Measurements from ENCODE around the gene TLK2.

The TLK2 gene

GRCh38 chr17:62625870-62626200 lies 147.2 kb downstream of the TLK2 start:
- H3K4me1 Mint-ChIP-seq: peaks cover 49% of the 10 kb centered on the region
- no peaks in the 10 kb centered on the region for H3K9me3 Mint-ChIP-seq
- peaks cover 5% of the 10 kb centered on the region for H3K27me3 Mint-ChIP-seq (ENCODE audit: low read depth, poor library complexity)
- H3K27ac Mint-ChIP-seq: peak overlapping the region; percentile 74
- TF ChIP-seq CTCF (IDR thresholded peaks at IDR 0.05): no peak
- peaks cover 35% of the 10 kb centered on the region for H3K36me3 Mint-ChIP-seq (ENCODE audit: low read depth)
- no peak for DNase-seq
- peak overlapping the region; percentile 84 for H3K4me3 Mint-ChIP-seq

DNA sequence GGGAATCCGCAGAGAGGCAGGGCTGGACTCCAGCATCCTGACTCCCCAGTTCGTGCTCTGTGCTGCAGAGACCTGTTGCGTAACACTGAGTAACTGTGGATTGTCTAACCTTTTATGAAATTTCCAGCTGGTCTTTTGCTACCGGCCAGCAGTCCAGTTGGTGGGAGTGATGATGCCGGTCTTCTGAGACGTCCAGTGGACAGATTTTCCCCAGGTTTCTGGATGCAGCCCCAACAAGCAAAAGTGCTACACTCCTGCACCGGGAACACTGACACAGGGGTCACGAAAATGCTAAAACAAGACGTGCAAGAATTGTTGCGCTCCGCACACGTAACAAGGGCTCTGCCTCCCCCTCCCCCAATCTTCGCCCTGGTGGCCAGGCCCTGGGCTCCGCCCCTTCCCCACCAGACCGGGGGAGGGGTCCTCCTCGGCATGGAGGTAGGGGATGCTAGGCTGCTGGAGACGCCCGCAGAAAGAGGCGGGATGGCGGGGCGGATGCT lies 148.1 kb downstream of the TLK2 start:
- Mint-ChIP-seq H3K4me3 (peak overlapping the region; percentile 84), H3K27me3 (ENCODE audit: low read depth, poor library complexity) (peaks cover 5% of the 10 kb centered on the region), H3K27ac (peak overlapping the region; percentile 81), H3K36me3 (ENCODE audit: low read depth) (peaks cover 34% of the 10 kb centered on the region), H3K4me1 (peaks cover 54% of the 10 kb centered on the region), H3K9me3 (no peaks in the 10 kb centered on the region)
- no peak for TF ChIP-seq CTCF (IDR thresholded peaks at IDR 0.05)
- DNase-seq: no peak

- TF ChIP-seq CTCF (IDR thresholded peaks at IDR 0.05): no peak
- Mint-ChIP-seq H3K4me3 (peak within 1 kb of the TSS; percentile 97), H3K36me3 (ENCODE audit: low read depth) (peaks cover 30% of the 10 kb centered on the region), H3K27ac (peak within 1 kb of the TSS; percentile 99), H3K27me3 (ENCODE audit: low read depth, poor library complexity) (peaks cover 5% of the 10 kb centered on the region), H3K4me1 (peaks cover 55% of the 10 kb centered on the region), H3K9me3 (no peaks in the 10 kb centered on the region)
- DNase-seq: peak; percentile 78
Measured at GRCh38 chr17:62627219-62627903, 148.7 kb downstream of the TLK2 start, which contains the start of gene MRC2. Gene MRC2 (plus strand): TSS chr17:62627670. CDS start chr17:62627803, 133 bp downstream.

GRCh38 chr17:62627904-62628633 lies 149.4 kb downstream of the TLK2 start:
- peak; percentile 62 for DNase-seq
- Mint-ChIP-seq H3K36me3 (ENCODE audit: low read depth) (peaks cover 25% of the 10 kb centered on the region), H3K4me3 (peak overlapping the region; percentile 97), H3K4me1 (peaks cover 62% of the 10 kb centered on the region), H3K9me3 (no peaks in the 10 kb centered on the region), H3K27me3 (ENCODE audit: low read depth, poor library complexity) (peaks cover 5% of the 10 kb centered on the region), H3K27ac (peak overlapping the region; percentile 99)
- TF ChIP-seq CTCF (IDR thresholded peaks at IDR 0.05): no peak

GRCh38 chr17:62628831-62629555 lies 150.4 kb downstream of the TLK2 start:
- peak; percentile 56 for DNase-seq
- no peak for TF ChIP-seq CTCF (IDR thresholded peaks at IDR 0.05)
- H3K27me3 Mint-ChIP-seq (ENCODE audit: low read depth, poor library complexity): peaks cover 5% of the 10 kb centered on the region
- H3K4me3 Mint-ChIP-seq: peak overlapping the region; percentile 97
- H3K4me1 Mint-ChIP-seq: peaks cover 72% of the 10 kb centered on the region
- H3K27ac Mint-ChIP-seq: peak overlapping the region; percentile 99
- no peaks in the 10 kb centered on the region for H3K9me3 Mint-ChIP-seq
- H3K36me3 Mint-ChIP-seq (ENCODE audit: low read depth): peaks cover 20% of the 10 kb centered on the region
